OCI-LY3 (cell line): ENCODE measurements around the gene SLC1A5.

Experiments
- H2AFZ ChIP-seq: fragments of 200-600, 300-600 bp; shearing (Covaris generic); 2 replicates; pipeline ENCODE4 v1.6.0; 2014; ENCODE audit warnings: antibody characterized with exemption, low read depth, low read length
- H3K27ac ChIP-seq: fragments of 200-600, 300-600 bp; sonication (generic); 2 replicates; pipeline ENCODE4 v1.5.1; 2014; ENCODE audit warnings: mild to moderate bottlenecking, low read length, moderate library complexity, mixed read lengths
- H3K27me3 ChIP-seq: fragments of 200-600, 300-600 bp; sonication (generic); 2 replicates; pipeline ENCODE4 v1.6.1; 2014; ENCODE audit warnings: low read depth, low read length, mixed read lengths
- H3K36me3 ChIP-seq: fragments of 200-600, 300-600 bp; sonication (generic); replicated peaks from 2 replicates; pipeline ENCODE3; 2014; ENCODE audit warnings: low read depth, low read length, mixed read lengths
- H3K4me1 ChIP-seq: fragments of 300-600, 200-600 bp; sonication (generic); 2 replicates; pipeline ENCODE4 v1.6.1; 2014; ENCODE audit warnings: low read length, mixed read lengths
- H3K4me2 ChIP-seq: fragments of 200-600, 300-600 bp; sonication (generic); 2 replicates; pipeline ENCODE4 v1.6.1; 2014; ENCODE audit warnings: low read length, mixed read lengths
- H3K4me3 ChIP-seq: fragments of 300-600, 200-600 bp; sonication (generic); 2 replicates; pipeline ENCODE4 v1.5.1; 2014; ENCODE audit warnings: antibody characterized with exemption, mild to moderate bottlenecking, low read length, moderate library complexity
- H3K79me2 ChIP-seq: fragments of 300-600, 200-600 bp; shearing (Covaris generic); 2 replicates; pipeline ENCODE4 v1.6.1; 2014; ENCODE audit warnings: mild to moderate bottlenecking, low read length, mixed read lengths
- H3K9ac ChIP-seq: fragments of 300-600, 200-600 bp; shearing (Covaris generic); 2 replicates; pipeline ENCODE4 v1.6.0; 2014; ENCODE audit warnings: mild to moderate bottlenecking, low read length, moderate library complexity
- H3K9me3 ChIP-seq: fragments of 200-600, 300-600 bp; shearing (Covaris generic); 2 replicates; pipeline ENCODE4 v1.6.1; 2014; ENCODE audit warnings: low read length, mixed read lengths; ENCODE audit not compliant: insufficient read depth
- H4K20me1 ChIP-seq: fragments of 200-600, 300-600 bp; sonication (generic); 2 replicates; pipeline ENCODE4 v1.6.1; 2016; ENCODE audit warnings: low read length, mixed read lengths; ENCODE audit not compliant: insufficient read depth
- EZH2phosphoT487 ChIP-seq: fragments of 200-600 bp; shearing (Covaris generic); IDR thresholded peaks from 2 replicates; pipeline ENCODE4 v1.6.1; 2018; ENCODE audit warnings: antibody characterized with exemption, mixed run types, low read depth
- TF ChIP-seq, protein P1 (sequence below): fragments of 200-600, 300-600 bp; sonication (generic); IDR thresholded peaks from 2 replicates; pipeline ENCODE4 v1.5.1; 2014; ENCODE audit warnings: antibody characterized with exemption, low read length, low read depth

Gene SLC1A5

DNA sequence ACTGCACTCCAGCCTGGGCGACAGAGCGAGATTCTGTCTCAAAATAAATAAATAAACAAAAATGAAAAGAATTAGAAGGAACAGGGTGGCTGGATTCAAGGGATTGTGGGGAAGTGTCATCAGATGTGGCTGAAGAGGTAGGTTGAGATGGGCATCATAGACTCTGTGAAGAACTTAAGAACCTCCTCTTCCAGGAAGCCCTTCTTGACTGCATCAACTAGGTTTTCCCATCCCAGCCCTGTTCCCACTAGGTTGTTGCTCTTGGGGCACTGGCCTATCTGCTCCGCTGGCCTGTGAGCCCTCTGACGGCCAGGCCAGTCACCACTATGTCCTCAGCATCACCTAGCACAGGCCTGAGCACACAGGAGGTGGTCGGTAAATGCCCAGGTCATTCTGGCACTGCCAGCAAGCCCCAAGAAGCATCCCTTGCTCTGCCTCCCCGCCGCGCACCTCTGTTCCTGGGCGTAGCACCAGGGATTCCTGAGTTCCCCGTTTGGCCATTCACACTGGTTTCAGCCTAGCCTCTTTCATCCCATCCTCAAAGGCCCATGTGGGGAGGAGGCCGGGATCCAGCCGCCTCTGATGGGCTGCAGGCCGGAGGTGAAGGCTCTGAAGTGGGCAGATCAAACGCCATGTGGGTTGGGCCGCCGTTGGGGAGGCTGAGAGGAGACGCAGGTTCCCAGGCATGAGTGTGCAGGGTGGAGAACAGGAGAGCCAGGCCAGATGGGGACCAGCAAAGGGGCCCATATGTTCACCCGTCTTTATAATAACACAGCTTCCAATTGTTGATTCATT lies 27.6 kb upstream of the SLC1A5 start:
- Histone ChIP-seq H3K36me3 (no peaks in the 10 kb centered on the region), H3K4me3 (no peak overlapping the region), H3K9ac (no peak overlapping the region), H3K27ac (no peak overlapping the region), H3K4me2 (no peak overlapping the region), H3K79me2 (no peaks in the 10 kb centered on the region), H2AFZ (no peak overlapping the region), H3K9me3 (no peaks in the 10 kb centered on the region), H3K27me3 (no peaks in the 10 kb centered on the region), H4K20me1 (no peaks in the 10 kb centered on the region), H3K4me1 (peaks cover 4% of the 10 kb centered on the region)
- TF ChIP-seq EZH2phosphoT487: no peak

DNA sequence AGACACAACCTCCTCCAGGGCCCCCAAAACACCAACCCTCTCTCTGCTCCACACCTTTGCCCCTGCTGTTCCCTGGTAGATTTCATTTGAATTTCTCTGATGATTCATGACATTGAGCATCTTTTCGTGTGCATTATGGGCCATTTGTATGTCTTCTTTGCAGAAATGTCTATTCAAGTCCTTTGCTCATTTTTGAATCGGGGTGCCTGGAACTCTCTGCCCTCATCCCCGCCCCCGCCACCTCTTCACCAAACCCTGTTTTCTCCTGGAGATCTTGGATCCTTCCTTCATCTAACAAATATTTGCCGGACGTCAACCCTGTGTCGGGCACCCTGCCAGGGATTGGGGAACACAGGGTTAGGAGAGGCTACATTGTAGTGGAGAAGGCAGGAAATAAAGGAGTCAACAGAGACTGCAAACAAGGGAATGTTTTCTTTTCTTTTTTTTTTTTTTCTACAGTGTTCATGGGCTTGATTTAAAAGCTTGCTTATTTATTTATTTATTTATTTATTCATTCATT lies 25.5 kb upstream of the SLC1A5 start:
- H3K9me3 ChIP-seq: no peaks in the 10 kb centered on the region
- no peak overlapping the region for H3K4me3 ChIP-seq
- no peaks in the 10 kb centered on the region for H3K36me3 ChIP-seq
- no peak for TF ChIP-seq EZH2phosphoT487
- no peaks in the 10 kb centered on the region for H3K79me2 ChIP-seq
- H2AFZ ChIP-seq: no peak overlapping the region
- no peak overlapping the region for H3K9ac ChIP-seq
- no peak overlapping the region for H3K4me2 ChIP-seq
- no peaks in the 10 kb centered on the region for H4K20me1 ChIP-seq
- no peaks in the 10 kb centered on the region for H3K4me1 ChIP-seq
- H3K27ac ChIP-seq: no peak overlapping the region
- no peaks in the 10 kb centered on the region for H3K27me3 ChIP-seq

DNA sequence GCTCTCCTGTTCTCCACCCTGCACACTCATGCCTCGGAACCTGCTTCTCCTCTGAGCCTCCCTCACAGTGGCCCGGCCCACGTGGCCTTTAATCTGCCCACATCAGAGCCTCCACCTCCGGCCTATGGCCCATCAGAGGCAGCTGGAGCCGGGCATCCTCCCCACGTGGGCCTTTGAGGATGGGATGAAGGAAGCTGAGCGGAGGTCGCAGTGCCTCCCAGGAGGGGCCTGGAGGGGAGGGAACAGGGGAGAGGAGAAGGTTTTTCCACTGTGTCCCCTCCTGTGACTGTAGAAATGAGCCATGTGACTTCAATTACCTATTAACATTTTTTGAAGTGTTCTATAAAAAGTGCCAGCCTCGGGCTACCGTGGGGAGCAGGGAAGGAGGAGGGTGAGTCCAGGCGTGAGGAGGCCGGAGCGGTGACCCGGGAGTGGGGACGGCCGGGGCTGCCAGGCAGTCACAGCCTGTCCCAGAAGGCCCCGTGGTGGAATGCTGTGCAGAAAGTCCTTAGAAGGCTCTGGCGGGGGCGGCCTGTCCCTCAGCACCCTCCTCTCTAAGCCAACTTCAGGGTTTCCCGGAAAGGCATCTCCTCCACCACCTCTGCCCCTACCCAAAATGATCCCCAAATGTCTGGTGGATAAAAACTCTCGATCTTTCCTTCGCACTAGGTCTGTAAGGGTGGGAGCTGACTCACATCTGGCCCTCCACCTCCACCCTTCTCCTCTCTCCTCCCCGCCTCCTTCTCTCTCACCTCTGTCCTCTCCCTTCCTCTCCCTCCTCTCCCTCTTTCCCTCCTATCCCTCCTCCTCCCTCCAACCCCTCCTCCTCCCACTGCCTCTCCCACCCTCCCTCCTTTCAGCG lies 24.8 kb upstream of the SLC1A5 start:
- no peaks in the 10 kb centered on the region for H3K9me3 ChIP-seq
- no peaks in the 10 kb centered on the region for H4K20me1 ChIP-seq
- no peak overlapping the region for H3K27ac ChIP-seq
- H3K27me3 ChIP-seq: no peaks in the 10 kb centered on the region
- no peak overlapping the region for H3K4me2 ChIP-seq
- H3K9ac ChIP-seq: no peak overlapping the region
- H2AFZ ChIP-seq: no peak overlapping the region
- no peaks in the 10 kb centered on the region for H3K4me1 ChIP-seq
- TF ChIP-seq EZH2phosphoT487: no peak
- TF ChIP-seq, protein P1, sequence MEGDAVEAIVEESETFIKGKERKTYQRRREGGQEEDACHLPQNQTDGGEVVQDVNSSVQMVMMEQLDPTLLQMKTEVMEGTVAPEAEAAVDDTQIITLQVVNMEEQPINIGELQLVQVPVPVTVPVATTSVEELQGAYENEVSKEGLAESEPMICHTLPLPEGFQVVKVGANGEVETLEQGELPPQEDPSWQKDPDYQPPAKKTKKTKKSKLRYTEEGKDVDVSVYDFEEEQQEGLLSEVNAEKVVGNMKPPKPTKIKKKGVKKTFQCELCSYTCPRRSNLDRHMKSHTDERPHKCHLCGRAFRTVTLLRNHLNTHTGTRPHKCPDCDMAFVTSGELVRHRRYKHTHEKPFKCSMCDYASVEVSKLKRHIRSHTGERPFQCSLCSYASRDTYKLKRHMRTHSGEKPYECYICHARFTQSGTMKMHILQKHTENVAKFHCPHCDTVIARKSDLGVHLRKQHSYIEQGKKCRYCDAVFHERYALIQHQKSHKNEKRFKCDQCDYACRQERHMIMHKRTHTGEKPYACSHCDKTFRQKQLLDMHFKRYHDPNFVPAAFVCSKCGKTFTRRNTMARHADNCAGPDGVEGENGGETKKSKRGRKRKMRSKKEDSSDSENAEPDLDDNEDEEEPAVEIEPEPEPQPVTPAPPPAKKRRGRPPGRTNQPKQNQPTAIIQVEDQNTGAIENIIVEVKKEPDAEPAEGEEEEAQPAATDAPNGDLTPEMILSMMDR: no peak
- no peak overlapping the region for H3K4me3 ChIP-seq
- no peaks in the 10 kb centered on the region for H3K79me2 ChIP-seq
- no peaks in the 10 kb centered on the region for H3K36me3 ChIP-seq

DNA sequence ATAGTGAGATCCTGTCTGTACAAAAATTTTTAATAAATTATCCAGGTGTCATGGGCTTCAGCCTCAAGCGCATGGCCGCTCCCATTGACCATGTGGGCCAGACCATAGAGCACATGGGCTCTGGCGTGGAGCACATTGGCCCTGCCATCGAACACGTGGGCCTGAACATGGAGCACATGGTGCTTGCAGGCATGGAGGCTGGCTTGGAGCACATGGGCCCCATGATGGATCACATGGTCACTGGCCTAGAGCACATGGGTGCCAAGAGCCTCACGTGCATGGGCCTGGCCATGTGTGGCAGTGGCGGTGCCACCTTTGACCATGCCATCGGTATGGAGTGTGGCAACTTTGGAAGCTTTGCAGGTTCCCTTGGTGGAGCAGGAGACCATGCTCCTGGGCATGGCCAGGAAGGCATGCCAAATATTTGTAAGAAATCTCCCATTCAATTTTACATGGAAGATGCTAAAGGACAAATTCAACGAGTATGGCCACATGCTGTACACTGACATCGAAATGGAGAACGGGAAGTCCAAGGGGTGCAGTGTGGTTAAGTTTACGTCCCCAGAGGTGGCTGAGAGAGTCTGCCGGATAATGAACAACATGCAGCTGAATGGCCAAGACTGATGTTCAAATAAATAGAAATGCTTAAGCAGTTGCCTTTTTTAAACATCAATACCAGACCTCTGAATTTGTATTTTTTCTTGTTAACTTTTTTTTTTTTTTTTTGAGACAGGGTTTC lies 21.3 kb upstream of the SLC1A5 start:
- Histone ChIP-seq H2AFZ (no peak overlapping the region), H3K79me2 (no peaks in the 10 kb centered on the region), H4K20me1 (no peaks in the 10 kb centered on the region), H3K27me3 (no peaks in the 10 kb centered on the region), H3K4me1 (no peaks in the 10 kb centered on the region), H3K9me3 (no peaks in the 10 kb centered on the region), H3K4me2 (no peak overlapping the region), H3K4me3 (no peak overlapping the region), H3K27ac (no peak overlapping the region), H3K36me3 (no peaks in the 10 kb centered on the region), H3K9ac (no peak overlapping the region)
- no peak for TF ChIP-seq EZH2phosphoT487
- TF ChIP-seq, protein P1: no peak
